ENCODE results near the gene COX7A2. TPM values are rescaled to one million over a fixed set of nuclear protein-coding genes. Genes with fewer than 3 reads are reported as not detected.
A peak's percentile ranks its signal among the peaks of the same experiment; 100 is the strongest.

The COX7A2 gene, protein sequence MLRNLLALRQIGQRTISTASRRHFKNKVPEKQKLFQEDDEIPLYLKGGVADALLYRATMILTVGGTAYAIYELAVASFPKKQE
- total RNA-seq = 100 to 1,000 TPM in 3 of 6 donors, 10 to 100 TPM in 3; 38.8 to 309 (median 181) TPM

- ATAC-seq (ENCODE audit: low FRiP score in 2 of 2) (peak; percentile 99), DNase-seq (peak in 1 of 2 donors; percentile 96)
- WGBS, 2 donors = 0% methylated on average over 35 to 36 of the region's 36 CpGs
- TF ChIP-seq CTCF (IDR thresholded peaks at IDR 0.05) (peak in 1 of 6 experiments; percentile 5), POLR2AphosphoS5 (IDR thresholded peaks at IDR 0.05) (peak; percentile 93 to 96), EP300 (IDR thresholded peaks at IDR 0.05) (peak in 1 of 4 donors; percentile 45), POLR2A (IDR thresholded peaks at IDR 0.05) (peak in 3 of 4 donors; percentile 72 to 90 (median 86))
- Histone ChIP-seq H3K27ac (peak within 1 kb of the TSS; percentile 86 to 94 (median 88)), H3K27me3 (no peaks in the 10 kb centered on the region), H3K4me1 (peaks cover 13 to 33% (median 25%) of the 10 kb centered on the region in 4 donors), H3K4me3 (peak within 1 kb of the TSS; percentile 49 to 76 (median 62)), H3K36me3 (peaks cover 9 to 29% (median 16%) of the 10 kb centered on the region in 4 donors), H3K9me3 (no peaks in the 10 kb centered on the region)
These were observed at the start of gene COX7A2 for GRCh38 chr6:75243333-75244062. Gene COX7A2 (minus strand): TSS chr6:75243801. CDS start chr6:75243734, 67 bp downstream.

DNA sequence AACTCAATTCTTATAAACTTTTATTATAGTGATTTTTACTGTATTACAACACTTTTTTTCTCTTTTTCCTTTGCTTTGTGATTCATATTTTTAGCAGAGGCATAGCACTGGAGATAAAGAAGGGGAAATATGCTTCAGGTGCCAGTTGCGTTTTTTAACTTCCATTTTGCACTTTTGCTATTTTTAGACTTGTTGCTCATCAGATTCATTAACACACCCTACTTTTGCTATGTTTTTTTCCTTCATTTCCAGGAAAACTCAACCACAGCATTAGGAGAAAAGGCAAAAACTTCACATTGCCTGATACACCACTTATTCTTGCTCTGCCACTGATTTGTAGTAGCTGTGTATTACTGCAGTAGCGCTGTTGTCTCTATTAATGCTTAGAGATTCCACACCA is 49.0 kb upstream of the COX7A2 start:
- H3K27me3 ChIP-seq = no peaks in the 10 kb centered on the region
- DNase-seq (no peak), ATAC-seq (ENCODE audit: low FRiP score in 2 of 2) (no peak)
- no peaks in the 10 kb centered on the region for H3K36me3 ChIP-seq
- H3K4me1 ChIP-seq = no peaks in the 10 kb centered on the region
- 90 to 93% methylated on average over 2 of the region's 2 CpGs for WGBS, 2 donors
- TF ChIP-seq EP300 (IDR thresholded peaks at IDR 0.05) = no peak
- no peak for TF ChIP-seq CTCF (IDR thresholded peaks at IDR 0.05)
- TF ChIP-seq POLR2AphosphoS5 (IDR thresholded peaks at IDR 0.05) = no peak
- TF ChIP-seq POLR2A (IDR thresholded peaks at IDR 0.05) = no peak
- H3K4me3 ChIP-seq = no peak overlapping the region
- no peak overlapping the region for H3K27ac ChIP-seq
- no peaks in the 10 kb centered on the region for H3K9me3 ChIP-seq

DNA sequence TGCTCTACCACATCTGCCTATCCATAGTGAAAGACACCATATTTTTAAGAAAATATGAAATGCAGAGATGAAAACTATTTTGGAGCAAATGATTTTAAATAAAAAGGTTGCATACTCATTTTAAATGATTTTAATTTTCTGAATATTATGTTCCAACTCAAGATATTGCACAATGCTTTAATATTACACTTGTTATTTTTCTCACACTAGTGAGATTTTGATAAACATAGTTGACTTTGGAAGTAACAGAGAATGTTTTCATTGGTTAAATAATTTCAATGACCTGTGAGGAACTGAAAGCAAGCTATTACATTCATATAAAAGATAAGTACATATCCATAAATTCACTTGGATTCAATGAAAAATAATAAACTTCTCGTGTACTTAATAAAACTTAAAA is 48.1 kb upstream of the COX7A2 start:
- H3K4me3 ChIP-seq = no peak overlapping the region
- DNase-seq (no peak), ATAC-seq (ENCODE audit: low FRiP score in 2 of 2) (no peak)
- no peaks in the 10 kb centered on the region for H3K36me3 ChIP-seq
- 79 to 82% methylated on average over 1 of the region's 1 CpG for WGBS, 2 donors
- H3K9me3 ChIP-seq = no peaks in the 10 kb centered on the region
- TF ChIP-seq EP300 (IDR thresholded peaks at IDR 0.05) (no peak), POLR2AphosphoS5 (IDR thresholded peaks at IDR 0.05) (no peak), CTCF (IDR thresholded peaks at IDR 0.05) (no peak), POLR2A (IDR thresholded peaks at IDR 0.05) (no peak)
- H3K27ac ChIP-seq = no peak overlapping the region
- no peaks in the 10 kb centered on the region for H3K27me3 ChIP-seq
- peaks cover 0 to 2% (median 0%) of the 10 kb centered on the region in 4 donors for H3K4me1 ChIP-seq

DNA sequence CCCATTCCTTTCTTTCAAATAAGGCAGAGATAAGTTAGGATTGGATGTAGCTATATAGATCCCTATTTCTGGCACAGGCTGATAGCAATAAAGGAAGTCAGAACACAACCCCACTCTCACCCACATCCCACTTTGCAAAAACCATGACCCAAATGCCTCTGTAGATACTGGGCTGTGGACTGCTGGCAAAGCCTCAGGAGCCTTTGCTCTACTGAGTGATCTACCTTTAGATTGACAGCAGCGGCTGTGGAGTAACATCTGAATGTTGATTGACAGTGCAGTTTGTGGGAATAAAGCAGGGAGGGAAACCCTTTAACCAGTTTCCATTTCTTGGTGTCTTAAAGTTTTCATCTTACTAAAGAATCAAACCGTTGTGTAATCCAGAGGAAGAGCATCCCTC is 47.7 kb upstream of the COX7A2 start:
- WGBS, 2 donors = 58 to 88% methylated on average over 2 of the region's 2 CpGs

More for the DNA sequence above, 47.7 kb upstream of the COX7A2 start:
- DNase-seq (no peak), ATAC-seq (ENCODE audit: low FRiP score in 2 of 2) (no peak)
- no peaks in the 10 kb centered on the region for H3K27me3 ChIP-seq
- peaks cover 0 to 5% (median 1%) of the 10 kb centered on the region in 4 donors for H3K4me1 ChIP-seq
- no peaks in the 10 kb centered on the region for H3K36me3 ChIP-seq
- no peak overlapping the region for H3K4me3 ChIP-seq
- H3K9me3 ChIP-seq = no peaks in the 10 kb centered on the region
- no peak for TF ChIP-seq EP300 (IDR thresholded peaks at IDR 0.05)
- TF ChIP-seq CTCF (IDR thresholded peaks at IDR 0.05) = no peak
- TF ChIP-seq POLR2A (IDR thresholded peaks at IDR 0.05) = no peak
- no peak for TF ChIP-seq POLR2AphosphoS5 (IDR thresholded peaks at IDR 0.05)
- no peak overlapping the region for H3K27ac ChIP-seq
